LNCaP clone FGC (cell line): ENCODE data around the gene USF2.

Experiments
- DNase-seq: peaks from one replicate; pipeline ENCODE4 v3.0.0-alpha.2; 2011; ENCODE audit warnings: low read depth
- H3K4me3 ChIP-seq: 2 replicates; pipeline ENCODE4 v1.5.1; 2011; ENCODE audit warnings: mild to moderate bottlenecking, low read depth, low read length, control low read depth
- CTCF ChIP-seq: IDR thresholded peaks from 2 replicates; pipeline ENCODE4 v1.5.1; 2012; ENCODE audit warnings: mild to moderate bottlenecking; ENCODE audit not compliant: control insufficient read depth, insufficient read depth; ENCODE audit errors: extremely low read depth

The USF2 gene

GRCh38 chr19:35310811-35311465 lies 42.2 kb downstream of the USF2 start:
- no peak for TF ChIP-seq CTCF
- no peak for DNase-seq
- H3K4me3 ChIP-seq: no peak overlapping the region

GRCh38 chr19:35311901-35312665 lies 43.3 kb downstream of the USF2 start:
- no peak for TF ChIP-seq CTCF
- no peak overlapping the region for H3K4me3 ChIP-seq
- no peak for DNase-seq

GRCh38 chr19:35313587-35313986 lies 44.8 kb downstream of the USF2 start:
- DNase-seq: no peak
- H3K4me3 ChIP-seq: no peak overlapping the region
- TF ChIP-seq CTCF: no peak

GRCh38 chr19:35314031-35314430 lies 45.3 kb downstream of the USF2 start:
- no peak overlapping the region for H3K4me3 ChIP-seq
- DNase-seq: no peak
- TF ChIP-seq CTCF: no peak

GRCh38 chr19:35314858-35315470 lies 46.2 kb downstream of the USF2 start:
- no peak for DNase-seq
- TF ChIP-seq CTCF: no peak

GRCh38 chr19:35315883-35316282 lies 47.1 kb downstream of the USF2 start:
- TF ChIP-seq CTCF: no peak

More at GRCh38 chr19:35314858-35315470, 46.2 kb downstream of the USF2 start:
- H3K4me3 ChIP-seq: no peak overlapping the region

More at GRCh38 chr19:35315883-35316282, 47.1 kb downstream of the USF2 start:
- DNase-seq: no peak
- H3K4me3 ChIP-seq: no peak overlapping the region
